ENCODE measurements around the gene RPS6KC1. TPM values are rescaled to one million over a fixed set of nuclear protein-coding genes. Genes with fewer than 3 reads are reported as not detected.

RPS6KC1 gene
- total RNA-seq, 1 donor from 2014 or later, result 19.9 TPM

- H3K27ac Mint-ChIP-seq (ENCODE audit: unreplicated experiment), result no peak overlapping the region
- H3K9me3 Mint-ChIP-seq (ENCODE audit: unreplicated experiment), result no peaks in the 10 kb centered on the region
- no peak for TF ChIP-seq CTCF (IDR thresholded peaks at IDR 0.05; ENCODE audit: unreplicated experiment)
- no peaks in the 10 kb centered on the region for H3K36me3 Mint-ChIP-seq (ENCODE audit: low read depth, unreplicated experiment)
- H3K27me3 Mint-ChIP-seq (ENCODE audit: unreplicated experiment), result peaks cover 2% of the 10 kb centered on the region
- no peak overlapping the region for H3K4me3 Mint-ChIP-seq (ENCODE audit: unreplicated experiment)
- H3K4me1 Mint-ChIP-seq (ENCODE audit: unreplicated experiment), result peaks cover 13% of the 10 kb centered on the region
- no peak for DNase-seq (ENCODE audit: low spot score)
Measured at GRCh38 chr1:213284626-213285025, 233.6 kb downstream of the RPS6KC1 start.

- no peaks in the 10 kb centered on the region for H3K9me3 Mint-ChIP-seq (ENCODE audit: unreplicated experiment)
- H3K4me1 Mint-ChIP-seq (ENCODE audit: unreplicated experiment), result peaks cover 18% of the 10 kb centered on the region
- H3K27ac Mint-ChIP-seq (ENCODE audit: unreplicated experiment), result no peak overlapping the region
- TF ChIP-seq CTCF (IDR thresholded peaks at IDR 0.05; ENCODE audit: unreplicated experiment), result peak; percentile 41
- no peaks in the 10 kb centered on the region for H3K36me3 Mint-ChIP-seq (ENCODE audit: low read depth, unreplicated experiment)
- H3K4me3 Mint-ChIP-seq (ENCODE audit: unreplicated experiment), result no peak overlapping the region
- H3K27me3 Mint-ChIP-seq (ENCODE audit: unreplicated experiment), result peaks cover 3% of the 10 kb centered on the region
- DNase-seq (ENCODE audit: low spot score), result no peak
Measured at GRCh38 chr1:213286235-213286634, 235.2 kb downstream of the RPS6KC1 start.

GRCh38 chr1:213287987-213288386 is 236.9 kb downstream of the RPS6KC1 start:
- no peaks in the 10 kb centered on the region for H3K36me3 Mint-ChIP-seq (ENCODE audit: low read depth, unreplicated experiment)
- peaks cover 18% of the 10 kb centered on the region for H3K4me1 Mint-ChIP-seq (ENCODE audit: unreplicated experiment)
- no peak for TF ChIP-seq CTCF (IDR thresholded peaks at IDR 0.05; ENCODE audit: unreplicated experiment)
- H3K4me3 Mint-ChIP-seq (ENCODE audit: unreplicated experiment), result no peak overlapping the region
- DNase-seq (ENCODE audit: low spot score), result no peak
- no peaks in the 10 kb centered on the region for H3K9me3 Mint-ChIP-seq (ENCODE audit: unreplicated experiment)
- H3K27me3 Mint-ChIP-seq (ENCODE audit: unreplicated experiment), result peaks cover 1% of the 10 kb centered on the region
- no peak overlapping the region for H3K27ac Mint-ChIP-seq (ENCODE audit: unreplicated experiment)

GRCh38 chr1:213291526-213291925 is 240.5 kb downstream of the RPS6KC1 start:
- H3K27me3 Mint-ChIP-seq (ENCODE audit: unreplicated experiment), result peaks cover 2% of the 10 kb centered on the region

GRCh38 chr1:213292614-213293013 is 241.6 kb downstream of the RPS6KC1 start:
- no peak overlapping the region for H3K27ac Mint-ChIP-seq (ENCODE audit: unreplicated experiment)
- no peak for DNase-seq (ENCODE audit: low spot score)

More at GRCh38 chr1:213291526-213291925, 240.5 kb downstream of the RPS6KC1 start:
- H3K27ac Mint-ChIP-seq (ENCODE audit: unreplicated experiment), result no peak overlapping the region
- no peak for DNase-seq (ENCODE audit: low spot score)
- no peak overlapping the region for H3K4me3 Mint-ChIP-seq (ENCODE audit: unreplicated experiment)
- H3K36me3 Mint-ChIP-seq (ENCODE audit: low read depth, unreplicated experiment), result no peaks in the 10 kb centered on the region
- H3K4me1 Mint-ChIP-seq (ENCODE audit: unreplicated experiment), result peaks cover 18% of the 10 kb centered on the region
- H3K9me3 Mint-ChIP-seq (ENCODE audit: unreplicated experiment), result no peaks in the 10 kb centered on the region
- TF ChIP-seq CTCF (IDR thresholded peaks at IDR 0.05; ENCODE audit: unreplicated experiment), result no peak

More at GRCh38 chr1:213292614-213293013, 241.6 kb downstream of the RPS6KC1 start:
- Mint-ChIP-seq H3K27me3 (ENCODE audit: unreplicated experiment) (peaks cover 3% of the 10 kb centered on the region), H3K9me3 (ENCODE audit: unreplicated experiment) (no peaks in the 10 kb centered on the region), H3K36me3 (ENCODE audit: low read depth, unreplicated experiment) (no peaks in the 10 kb centered on the region), H3K4me3 (ENCODE audit: unreplicated experiment) (no peak overlapping the region), H3K4me1 (ENCODE audit: unreplicated experiment) (peaks cover 18% of the 10 kb centered on the region)
- no peak for TF ChIP-seq CTCF (IDR thresholded peaks at IDR 0.05; ENCODE audit: unreplicated experiment)

Measured in endothelial cell (in vitro differentiated cells).